IMR-90 (cell line): Measurements from ENCODE around the gene C1QTNF8. TPM values are rescaled to one million over a fixed set of nuclear protein-coding genes. Genes with fewer than 3 reads are reported as not detected.

Experiments
- ATAC-seq: fragments of 200-7000 bp; cut with Tn5 transposase; 2 replicates; pipeline ENCODE4 v1.9.1; 2020; ENCODE audit warnings: low read depth, mild to moderate bottlenecking, moderate library complexity
- BruUV-seq: library from RNA; stranded (reverse); fragments of 400-500 nt; replicated peaks from 2 replicates; lab custom pipeline; 2021; lab: Mats Ljungman, UMichigan
- CTCF ChIA-PET: fragments of 300-600 bp; formaldehyde crosslinking; extraction: SDS; loops from one replicate; lab custom pipeline; 2021; ENCODE audit warnings: antibody characterized with exemption; lab: Yijun Ruan, JAX
- POLR2A ChIA-PET: fragments of 300-600 bp; sonication (Branson Sonifier 250); formaldehyde crosslinking; loops from one replicate; lab custom pipeline; 2022; ENCODE audit warnings: antibody characterized with exemption; ENCODE audit not compliant: unreplicated experiment; lab: Charles Lee
- DNase-seq: peaks from one replicate; pipeline ENCODE4 v3.0.0; 2013
- H2AFZ ChIP-seq: replicated peaks from 2 replicates; pipeline ENCODE3; 2013; ENCODE audit warnings: low read length, mild to moderate bottlenecking; ENCODE audit not compliant: poor library complexity
- H2AK5ac ChIP-seq: 2 replicates; pipeline ENCODE4 v1.6.1; 2013; ENCODE audit warnings: low read depth, low read length, inconsistent platforms
- H2AK9ac ChIP-seq: replicated peaks from 2 replicates; pipeline ENCODE3; 2013; ENCODE audit warnings: mild to moderate bottlenecking, low read depth, low read length, moderate library complexity; ENCODE audit not compliant: poor library complexity
- H2BK120ac ChIP-seq: 2 replicates; pipeline ENCODE4 v1.6.1; 2013; ENCODE audit warnings: low read depth, low read length, inconsistent platforms
- H2BK15ac ChIP-seq: 3 replicates; pipeline ENCODE4 v1.6.1; 2013; ENCODE audit warnings: low read depth, low read length, inconsistent platforms
- H2BK20ac ChIP-seq: 2 replicates; pipeline ENCODE4 v1.6.1; 2013; ENCODE audit warnings: low read depth, mild to moderate bottlenecking, inconsistent platforms, low read length, moderate library complexity
- H2BK5ac ChIP-seq: 2 replicates; pipeline ENCODE4 v1.6.1; 2013; ENCODE audit warnings: mild to moderate bottlenecking, low read depth, low read length, inconsistent platforms; ENCODE audit not compliant: poor library complexity, severe bottlenecking
- H3K14ac ChIP-seq: replicated peaks from 2 replicates; pipeline ENCODE4 v1.6.1; 2013; ENCODE audit warnings: low read depth, low read length, inconsistent platforms
- H3K18ac ChIP-seq: 2 replicates; pipeline ENCODE4 v1.6.1; 2013; ENCODE audit warnings: low read depth, low read length, control low read depth
- H3K23ac ChIP-seq: 2 replicates; pipeline ENCODE4 v1.6.1; 2013; ENCODE audit warnings: low read depth, low read length, inconsistent platforms
- H3K27ac ChIP-seq: 2 replicates; pipeline ENCODE4 v1.5.1; 2013; ENCODE audit warnings: mild to moderate bottlenecking, control low read depth, low read length; ENCODE audit not compliant: insufficient read depth
- H3K27me3 ChIP-seq: 2 replicates; pipeline ENCODE4 v1.6.1; 2013; ENCODE audit warnings: low read length; ENCODE audit not compliant: control insufficient read depth, insufficient read depth
- H3K36me3 ChIP-seq: 2 replicates; pipeline ENCODE4 v1.6.1; 2013; ENCODE audit warnings: low read length, mixed read lengths; ENCODE audit not compliant: control insufficient read depth, insufficient read depth
- H3K4ac ChIP-seq: 2 replicates; pipeline ENCODE4 v1.6.1; 2013; ENCODE audit warnings: low read depth, low read length, inconsistent platforms
- H3K4me1 ChIP-seq: 2 replicates; pipeline ENCODE4 v1.6.1; 2013; ENCODE audit warnings: low read length, mixed read lengths; ENCODE audit not compliant: control insufficient read depth, insufficient read depth
- H3K4me2 ChIP-seq: 2 replicates; pipeline ENCODE4 v1.6.1; 2013; ENCODE audit warnings: low read depth, mild to moderate bottlenecking, control low read depth, low read length, moderate library complexity
- H3K4me3 ChIP-seq: 2 replicates; pipeline ENCODE4 v1.5.1; 2013; ENCODE audit warnings: low read depth, mild to moderate bottlenecking, control low read depth, low read length, moderate library complexity; ENCODE audit not compliant: insufficient read depth
- H3K56ac ChIP-seq: 2 replicates; pipeline ENCODE4 v1.6.1; 2013; ENCODE audit warnings: low read length, inconsistent platforms; ENCODE audit not compliant: insufficient read depth; ENCODE audit errors: extremely low read depth
- H3K79me1 ChIP-seq, 2 experiments: 2 replicates each; pipeline ENCODE4 v1.6.1; 2013; ENCODE audit warnings: low read length in 2 of 2, inconsistent platforms in 1 of 2, low read depth in 1 of 2
- H3K9ac ChIP-seq: 2 replicates; pipeline ENCODE4 v1.6.1; 2013; ENCODE audit warnings: low read depth, low read length, control low read depth
- H3K9me1 ChIP-seq: 2 replicates; pipeline ENCODE4 v1.6.1; 2013; ENCODE audit warnings: low read length, inconsistent platforms; ENCODE audit not compliant: insufficient read depth
- H3K9me3 ChIP-seq: 2 replicates; pipeline ENCODE4 v1.6.1; 2013; ENCODE audit warnings: low read length; ENCODE audit not compliant: control insufficient read depth, insufficient read depth
- H4K20me1 ChIP-seq: 2 replicates; pipeline ENCODE4 v1.6.1; 2013; ENCODE audit warnings: low read length, inconsistent platforms; ENCODE audit not compliant: insufficient read depth
- H4K5ac ChIP-seq: 2 replicates; pipeline ENCODE4 v1.6.1; 2013; ENCODE audit warnings: mild to moderate bottlenecking, low read depth, low read length, control low read depth
- H4K8ac ChIP-seq, 2 experiments: 2 replicates each; pipeline ENCODE4 v1.6.1; 2013; ENCODE audit warnings: low read depth in 2 of 2, low read length in 2 of 2, control low read depth in 1 of 2, inconsistent platforms in 1 of 2
- H4K91ac ChIP-seq: 2 replicates; pipeline ENCODE4 v1.6.1; 2013; ENCODE audit warnings: low read depth, low read length, inconsistent platforms; ENCODE audit not compliant: insufficient read depth
- CEBPB ChIP-seq: IDR thresholded peaks from 2 replicates; pipeline ENCODE4 v1.6.1; 2012; ENCODE audit warnings: low read depth, low read length, improper control_type of control experiment
- FOS ChIP-seq: fragments of 150-350 bp; IDR thresholded peaks from 2 replicates; pipeline ENCODE4 v1.6.1; 2016; ENCODE audit warnings: low read depth, low read length
- MAFK ChIP-seq: IDR thresholded peaks from 2 replicates; pipeline ENCODE4 v1.6.1; 2012; ENCODE audit warnings: low read depth, low read length, improper control_type of control experiment
- POLR2A ChIP-seq: IDR thresholded peaks from 2 replicates; pipeline ENCODE4 v1.6.1; 2012; ENCODE audit warnings: mild to moderate bottlenecking, low read depth, low read length
- RAD21 ChIP-seq: IDR thresholded peaks from 2 replicates; pipeline ENCODE4 v1.6.1; 2012; ENCODE audit warnings: low read length, improper control_type of control experiment
- SMC3 ChIP-seq: fragments of 150-350 bp; IDR thresholded peaks from 2 replicates; pipeline ENCODE4 v1.6.1; 2016; ENCODE audit warnings: low read depth, mild to moderate bottlenecking, antibody characterized with exemption, low read length, moderate library complexity
- WGBS, 2 experiments: methylation state at CpG; one replicate each; pipeline versions ENCODE4 v1.1.5 to v1.1.7; 2013; ENCODE audit warnings: missing lambda C conversion rate in 2 of 2; ENCODE audit not compliant: insufficient read length in 1 of 2; ENCODE audit errors: extremely low coverage in 2 of 2; 5-methylcytosine and 5-hydroxymethylcytosine counted together
- dilution Hi-C: fragments of 300-500 bp; cut with HindIII; formaldehyde crosslinking; loops from one replicate; pipeline ENCODE4 v1.14.3; 2018; ENCODE audit warnings: low sequenced_read_pairs; ENCODE audit not compliant: unreplicated experiment
- in situ Hi-C: fragments of 300-500 bp; cut with MboI; formaldehyde crosslinking; loops from 3 replicates; pipeline ENCODE4 v1.14.3; 2019; ENCODE audit warnings: low sequenced_read_pairs, inconsistent platforms, mixed read lengths
- intact Hi-C: fragments of 100-400 bp; cut with micrococcal nuclease; formaldehyde crosslinking; loops from 2 replicates; pipeline ENCODE4 v1.10.0; 2022
- polyA plus RNA-seq, 3 experiments: library from polyadenylated mRNA; depleted of rRNA; stranded (reverse); fragments of >200 nt; gene quantifications; 2 replicates each; pipeline ENCODE4 v1.2.3, GENCODE V29; 2012; ENCODE audit warnings: low replicate concordance in 1 of 3
- total RNA-seq: library from RNA; depleted of rRNA; stranded (reverse); fragments of >200 nt; gene quantifications from 2 replicates; pipeline ENCODE4 v1.2.3, GENCODE V29; 2012
- TF ChIP-seq, protein P1 (sequence below): conservative IDR thresholded peaks from 2 replicates; pipeline ENCODE4 v1.5.1; 2012; ENCODE audit warnings: mild to moderate bottlenecking, low read depth, low read length, improper control_type of control experiment

C1QTNF8 gene
- total and polyA plus RNA-seq, 2 of the 4 experiments (the other 2 are of a cell fraction) = not detected

- H3K4me1 ChIP-seq = peaks cover 2% of the 10 kb centered on the region; the same call in 1 of the 2 replicates
- H3K79me1 ChIP-seq = no peaks in the 10 kb centered on the region
- CTCF ChIA-PET = no interaction called here
- no peaks in the 10 kb centered on the region for H4K20me1 ChIP-seq
- H4K8ac ChIP-seq = no peak overlapping the region
- no peaks in the 10 kb centered on the region for H3K9me3 ChIP-seq
- H4K91ac ChIP-seq = no peak overlapping the region
- no peak overlapping the region for H3K18ac ChIP-seq
- H3K9ac ChIP-seq = no peak overlapping the region
- intact Hi-C loops (no loop called here), dilution Hi-C loops (no loop called here), in situ Hi-C loops (no loop called here)
- no peak overlapping the region for H3K27ac ChIP-seq
- no peak overlapping the region for H3K23ac ChIP-seq
- H2BK20ac ChIP-seq = no peak overlapping the region
- H3K4me3 ChIP-seq = no peak overlapping the region
- no peaks in the 10 kb centered on the region for H3K9me1 ChIP-seq
- DNase-seq = no peak
- BruUV-seq = no TSS peak
- H3K36me3 ChIP-seq = no peaks in the 10 kb centered on the region
- H3K56ac ChIP-seq = no peak overlapping the region
- ATAC-seq = no peak
- no peak overlapping the region for H2BK15ac ChIP-seq
- no peak overlapping the region for H3K14ac ChIP-seq
- peaks cover 5% of the 10 kb centered on the region; the same call in 1 of the 2 replicates for H3K27me3 ChIP-seq
- POLR2A ChIA-PET = no interaction called here
- no peak overlapping the region for H2BK120ac ChIP-seq
- no peak overlapping the region for H3K4ac ChIP-seq
- TF ChIP-seq CEBPB (no peak), RAD21 (no peak), FOS (no peak), SMC3 (no peak), POLR2A (no peak), MAFK (no peak)
- TF ChIP-seq, protein P1, sequence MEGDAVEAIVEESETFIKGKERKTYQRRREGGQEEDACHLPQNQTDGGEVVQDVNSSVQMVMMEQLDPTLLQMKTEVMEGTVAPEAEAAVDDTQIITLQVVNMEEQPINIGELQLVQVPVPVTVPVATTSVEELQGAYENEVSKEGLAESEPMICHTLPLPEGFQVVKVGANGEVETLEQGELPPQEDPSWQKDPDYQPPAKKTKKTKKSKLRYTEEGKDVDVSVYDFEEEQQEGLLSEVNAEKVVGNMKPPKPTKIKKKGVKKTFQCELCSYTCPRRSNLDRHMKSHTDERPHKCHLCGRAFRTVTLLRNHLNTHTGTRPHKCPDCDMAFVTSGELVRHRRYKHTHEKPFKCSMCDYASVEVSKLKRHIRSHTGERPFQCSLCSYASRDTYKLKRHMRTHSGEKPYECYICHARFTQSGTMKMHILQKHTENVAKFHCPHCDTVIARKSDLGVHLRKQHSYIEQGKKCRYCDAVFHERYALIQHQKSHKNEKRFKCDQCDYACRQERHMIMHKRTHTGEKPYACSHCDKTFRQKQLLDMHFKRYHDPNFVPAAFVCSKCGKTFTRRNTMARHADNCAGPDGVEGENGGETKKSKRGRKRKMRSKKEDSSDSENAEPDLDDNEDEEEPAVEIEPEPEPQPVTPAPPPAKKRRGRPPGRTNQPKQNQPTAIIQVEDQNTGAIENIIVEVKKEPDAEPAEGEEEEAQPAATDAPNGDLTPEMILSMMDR = no peak
- H2AK5ac ChIP-seq = no peak overlapping the region
- no peak overlapping the region for H4K5ac ChIP-seq
- no peak overlapping the region for H2BK5ac ChIP-seq
- H3K4me2 ChIP-seq = no peak overlapping the region
- H2AFZ ChIP-seq = no peak overlapping the region
- 44% methylated on average over 7 of the region's 10 CpGs; no CpG with 5 or more reads in 1 of the 2 experiments for WGBS, 2 experiments
- no peak overlapping the region for H2AK9ac ChIP-seq
These were observed 30.5 kb upstream of the C1QTNF8 start for GRCh38 chr16:1126586-1126985.
